Neural cell (in vitro differentiated cells): ENCODE measurements around the gene MAML2.

Experiments
- CTCF ChIP-seq: fragments of 450-650 bp; IDR thresholded peaks from 2 replicates; pipeline ENCODE4 v1.5.1; 2014; ENCODE audit warnings: antibody characterized with exemption, mild to moderate bottlenecking, moderate library complexity; ENCODE audit not compliant: poor library complexity, severe bottlenecking
- EP300 ChIP-seq: fragments of 450-650 bp; conservative IDR thresholded peaks from 2 replicates; pipeline ENCODE4 v1.6.1; 2014; ENCODE audit warnings: antibody characterized with exemption, mild to moderate bottlenecking, moderate library complexity; ENCODE audit not compliant: poor library complexity, severe bottlenecking
- EZH2 ChIP-seq: fragments of 200-600, 300-800 bp; shearing (Covaris generic), sonication (generic); IDR thresholded peaks from 2 replicates; pipeline ENCODE4 v1.6.1; 2014; ENCODE audit warnings: antibody characterized with exemption, low read length, borderline replicate concordance, mild to moderate bottlenecking; ENCODE audit not compliant: insufficient read depth, poor library complexity, severe bottlenecking
- MXI1 ChIP-seq: fragments of 450-650 bp; conservative IDR thresholded peaks from 2 replicates; pipeline ENCODE4 v1.6.1; 2014; ENCODE audit warnings: antibody characterized with exemption, mild to moderate bottlenecking; ENCODE audit not compliant: poor library complexity, severe bottlenecking
- POLR2AphosphoS5 ChIP-seq: IDR thresholded peaks from 2 replicates; pipeline ENCODE4 v1.6.1; 2012
- RAD21 ChIP-seq: fragments of 450-650 bp; conservative IDR thresholded peaks from 2 replicates; pipeline ENCODE4 v1.6.1; 2014; ENCODE audit warnings: antibody characterized with exemption, mild to moderate bottlenecking, moderate library complexity
- REST ChIP-seq: IDR thresholded peaks from 2 replicates; pipeline ENCODE4 v1.6.1; 2012; ENCODE audit warnings: borderline replicate concordance
- TAF1 ChIP-seq: IDR thresholded peaks from 2 replicates; pipeline ENCODE4 v1.6.1; 2012; ENCODE audit warnings: low read depth

- TF ChIP-seq POLR2AphosphoS5 (no peak), CTCF (no peak), EZH2 (no peak), EP300 (no peak), MXI1 (no peak), TAF1 (no peak), REST (no peak), RAD21 (no peak)
Measured at GRCh38 chr11:96113193-96113681, 229.8 kb downstream of the MAML2 start.
